BE2C (cell line): ENCODE results near the gene CORO1C.

ENCODE experiments used
- DNase-seq: peaks from one replicate; pipeline ENCODE4 v3.0.0-alpha.2; 2020
- H3K27me3 ChIP-seq: fragments of 250-450 bp; sonication (Bioruptor Pico); 2 replicates; pipeline ENCODE4 v1.5.1; 2020; ENCODE audit warnings: mild to moderate bottlenecking
- H3K36me3 ChIP-seq: fragments of 250-450 bp; sonication (Bioruptor Pico); 2 replicates; pipeline ENCODE4 v1.5.1; 2020; ENCODE audit warnings: mild to moderate bottlenecking
- H3K4me1 ChIP-seq: fragments of 250-450 bp; sonication (Bioruptor Pico); 2 replicates; pipeline ENCODE4 v1.5.1; 2020
- H3K4me3 ChIP-seq: 2 replicates; pipeline ENCODE4 v1.5.1; 2011; ENCODE audit warnings: low read depth, low read length
- H3K9me3 ChIP-seq: fragments of 250-450 bp; sonication (Bioruptor Pico); 2 replicates; pipeline ENCODE4 v1.5.1; 2020
- CTCF ChIP-seq: IDR thresholded peaks from 2 replicates; pipeline ENCODE4 v1.5.1; 2012; ENCODE audit warnings: mild to moderate bottlenecking, low read depth, low read length

The CORO1C gene

GRCh38 chr12:108702595-108703320 is 28.6 kb downstream of the CORO1C start:
- peaks cover 29% of the 10 kb centered on the region for H3K4me1 ChIP-seq
- no peak for TF ChIP-seq CTCF
- no peak overlapping the region for H3K4me3 ChIP-seq
- H3K36me3 ChIP-seq: peaks cover 29% of the 10 kb centered on the region
- H3K9me3 ChIP-seq: no peaks in the 10 kb centered on the region
- H3K27me3 ChIP-seq: no peaks in the 10 kb centered on the region
- DNase-seq: peak; percentile 24

- Histone ChIP-seq H3K4me1 (peaks cover 29% of the 10 kb centered on the region), H3K4me3 (no peak overlapping the region), H3K27me3 (no peaks in the 10 kb centered on the region), H3K9me3 (no peaks in the 10 kb centered on the region), H3K36me3 (peaks cover 33% of the 10 kb centered on the region)
- no peak for TF ChIP-seq CTCF
- DNase-seq: no peak
Measured at GRCh38 chr12:108701779-108702441, 29.4 kb downstream of the CORO1C start.

GRCh38 chr12:108700833-108701541 is 30.3 kb downstream of the CORO1C start:
- Histone ChIP-seq H3K4me3 (no peak overlapping the region), H3K9me3 (no peaks in the 10 kb centered on the region), H3K4me1 (peaks cover 29% of the 10 kb centered on the region), H3K36me3 (peaks cover 40% of the 10 kb centered on the region), H3K27me3 (no peaks in the 10 kb centered on the region)
- DNase-seq: no peak
- TF ChIP-seq CTCF: no peak

- no peak for DNase-seq
- H3K9me3 ChIP-seq: no peaks in the 10 kb centered on the region
- no peaks in the 10 kb centered on the region for H3K27me3 ChIP-seq
- H3K4me3 ChIP-seq: no peak overlapping the region
- peaks cover 29% of the 10 kb centered on the region for H3K4me1 ChIP-seq
- peaks cover 44% of the 10 kb centered on the region for H3K36me3 ChIP-seq
- TF ChIP-seq CTCF: no peak
Measured at GRCh38 chr12:108699955-108700563, 31.3 kb downstream of the CORO1C start.

- Histone ChIP-seq H3K4me3 (no peak overlapping the region), H3K27me3 (no peaks in the 10 kb centered on the region), H3K4me1 (peaks cover 22% of the 10 kb centered on the region), H3K36me3 (peaks cover 44% of the 10 kb centered on the region), H3K9me3 (no peaks in the 10 kb centered on the region)
- no peak for DNase-seq
- TF ChIP-seq CTCF: no peak
Measured at GRCh38 chr12:108697905-108698304, 33.4 kb downstream of the CORO1C start.
